Smooth muscle cell (in vitro differentiated cells): ENCODE measurements around the gene GINS1. TPM values are rescaled to one million over a fixed set of nuclear protein-coding genes. Genes with fewer than 3 reads are reported as not detected.
A peak's percentile ranks its signal among the peaks of the same experiment; 100 is the strongest.
"Not testable (repeated sequence)": the region's sequence is repeated elsewhere in the genome, so short reads cannot be mapped to it uniquely, and the experiment has no call there.

Experiments
- DNase-seq: peaks from one replicate; lab custom pipeline; 2025; ENCODE audit not compliant: unreplicated experiment; lab: John Stamatoyannopoulos, UW
- H2AFZ ChIP-seq: fragments of 200-600 bp; sonication (generic); 2 replicates; pipeline ENCODE4 v1.6.0; 2016; ENCODE audit warnings: antibody characterized with exemption, low read depth, mild to moderate bottlenecking
- H3F3A ChIP-seq: fragments of 200-600 bp; sonication (generic); 2 replicates; pipeline ENCODE4 v1.6.0; 2017; ENCODE audit warnings: antibody characterized with exemption, low read depth
- H3K27ac ChIP-seq: fragments of 200-600 bp; sonication (generic); 2 replicates; pipeline ENCODE4 v1.5.1; 2016; ENCODE audit warnings: low read depth, mild to moderate bottlenecking
- H3K27me3 ChIP-seq: fragments of 200-600 bp; sonication (generic); 2 replicates; pipeline ENCODE4 v1.6.1; 2016; ENCODE audit warnings: low read depth, mild to moderate bottlenecking
- H3K36me3 ChIP-seq: fragments of 200-600 bp; sonication (generic); 2 replicates; pipeline ENCODE4 v1.5.1; 2016; ENCODE audit warnings: low read depth
- H3K4me1 ChIP-seq: fragments of 200-600 bp; sonication (generic); 2 replicates; pipeline ENCODE4 v1.5.1; 2016; ENCODE audit warnings: low read depth
- H3K4me2 ChIP-seq: fragments of 200-600 bp; sonication (generic); 2 replicates; pipeline ENCODE4 v1.6.0; 2016; ENCODE audit warnings: mild to moderate bottlenecking
- H3K4me3 ChIP-seq: fragments of 200-600 bp; sonication (generic); 2 replicates; pipeline ENCODE4 v1.5.1; 2016; ENCODE audit warnings: mild to moderate bottlenecking
- H3K79me2 ChIP-seq: fragments of 200-600 bp; sonication (generic); 2 replicates; pipeline ENCODE4 v1.6.0; 2016; ENCODE audit warnings: low read depth, mild to moderate bottlenecking
- H3K9ac ChIP-seq: fragments of 200-600 bp; sonication (generic); 2 replicates; pipeline ENCODE4 v1.6.0; 2016; ENCODE audit warnings: low read depth
- H3K9me3 ChIP-seq: fragments of 200-600 bp; sonication (generic); replicated peaks from 2 replicates; pipeline ENCODE4 v1.5.1; 2016; ENCODE audit warnings: low read depth
- H4K20me1 ChIP-seq: fragments of 200-600 bp; sonication (generic); 2 replicates; pipeline ENCODE4 v1.6.0; 2016; ENCODE audit warnings: low read depth
- CTCF ChIP-seq: fragments of 200-600 bp; sonication (generic); IDR thresholded peaks from 2 replicates; pipeline ENCODE4 v1.5.1; 2017; ENCODE audit warnings: borderline replicate concordance, mild to moderate bottlenecking, antibody characterized with exemption; ENCODE audit not compliant: insufficient read depth, poor library complexity, severe bottlenecking
- WGBS: methylation state at CpG from one replicate; pipeline ENCODE4 v1.1.7; 2016; ENCODE audit warnings: low lambda C conversion rate; 5-methylcytosine and 5-hydroxymethylcytosine counted together
- polyA plus RNA-seq: library from polyadenylated mRNA; unstranded; fragments of >200 nt; fragmentation: Nextera tagmentation; extraction: Ambion mirVana; gene quantifications from 2 replicates; pipeline ENCODE4 v1.2.1, GENCODE V29; 2016
- total RNA-seq: library from RNA; depleted of rRNA; stranded (reverse); fragments of >200 nt; gene quantifications from 2 replicates; pipeline ENCODE4 v1.2.3, GENCODE V29; 2014

Gene GINS1
- total and polyA plus RNA-seq, 2 experiments from 2014 or later, result 5.9 to 9.3 TPM

GRCh38 chr20:25469558-25469957 lies 62.1 kb downstream of the GINS1 start:
- Histone ChIP-seq H3K9me3 (no peaks in the 10 kb centered on the region), H3K27ac (no peak overlapping the region), H3K9ac (no peak overlapping the region), H4K20me1 (peaks cover 11% of the 10 kb centered on the region), H3K36me3 (no peaks in the 10 kb centered on the region), H3K4me3 (no peak overlapping the region), H3K27me3 (no peaks in the 10 kb centered on the region), H3K4me1 (no peaks in the 10 kb centered on the region), H3F3A (no peaks in the 10 kb centered on the region), H3K79me2 (peaks cover 5% of the 10 kb centered on the region), H3K4me2 (no peak overlapping the region), H2AFZ (no peak overlapping the region)
- TF ChIP-seq CTCF, result no peak
- DNase-seq, result no peak
- 90% methylated on average over 13 of the region's 13 CpGs for WGBS

DNA sequence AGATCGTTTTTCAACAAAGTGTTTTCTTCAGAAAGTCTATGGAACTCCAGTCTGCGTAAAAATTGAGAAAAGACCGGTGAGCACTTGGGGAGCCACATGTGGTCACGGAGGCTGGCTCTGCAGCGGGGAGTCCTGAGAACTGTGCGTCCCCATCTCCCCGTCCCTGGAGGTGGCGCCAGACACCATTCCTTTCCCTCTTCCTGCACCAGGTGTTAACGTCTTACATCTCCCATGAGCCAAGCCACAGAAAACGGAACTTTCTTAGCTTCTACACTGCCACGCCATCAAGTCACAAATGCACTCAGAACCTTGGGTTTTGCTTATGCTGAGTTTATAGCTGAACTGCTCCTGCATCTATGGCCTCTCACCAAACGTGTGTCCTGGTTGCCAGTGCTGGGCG lies 62.6 kb downstream of the GINS1 start:
- WGBS, result 86% methylated on average over 13 of the region's 13 CpGs
- DNase-seq, result no peak
- H3K9ac ChIP-seq, result no peak overlapping the region

GRCh38 chr20:25471020-25471419 lies 63.5 kb downstream of the GINS1 start:
- no peak for DNase-seq

More for the DNA sequence above, 62.6 kb downstream of the GINS1 start:
- peaks cover 11% of the 10 kb centered on the region for H4K20me1 ChIP-seq
- no peaks in the 10 kb centered on the region for H3K4me1 ChIP-seq
- H3F3A ChIP-seq, result no peaks in the 10 kb centered on the region
- H2AFZ ChIP-seq, result no peak overlapping the region
- no peak overlapping the region for H3K4me2 ChIP-seq
- no peaks in the 10 kb centered on the region for H3K9me3 ChIP-seq
- no peak overlapping the region for H3K27ac ChIP-seq
- H3K4me3 ChIP-seq, result no peak overlapping the region
- no peaks in the 10 kb centered on the region for H3K27me3 ChIP-seq
- peak; percentile 32 for TF ChIP-seq CTCF
- no peaks in the 10 kb centered on the region for H3K36me3 ChIP-seq
- peaks cover 5% of the 10 kb centered on the region for H3K79me2 ChIP-seq

DNA sequence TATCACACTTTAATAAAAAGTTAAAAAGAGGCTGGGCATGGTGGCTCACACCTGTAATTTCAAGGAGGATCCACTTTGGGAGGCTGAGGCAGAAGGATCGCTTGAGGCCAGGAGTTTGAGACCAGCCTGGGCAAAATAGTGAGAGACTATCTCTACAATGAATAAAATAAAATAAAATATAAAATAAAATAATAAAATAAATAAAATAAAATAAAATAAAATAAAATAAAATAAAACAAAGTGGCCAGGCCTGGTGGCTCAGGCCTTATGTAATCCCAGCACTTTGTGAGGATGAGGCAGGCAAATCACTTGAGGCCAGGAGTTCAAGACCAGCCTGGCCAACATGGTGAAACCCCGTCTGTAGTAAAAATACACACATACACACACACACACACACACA lies 65.8 kb downstream of the GINS1 start:
- not testable (repeated sequence) for H3K9ac ChIP-seq, H3K4me2 ChIP-seq, H3F3A ChIP-seq, H3K9me3 ChIP-seq, H3K27me3 ChIP-seq, H3K36me3 ChIP-seq, H2AFZ ChIP-seq, DNase-seq, H3K4me1 ChIP-seq, H3K79me2 ChIP-seq, H3K27ac ChIP-seq, H3K4me3 ChIP-seq
- H4K20me1 ChIP-seq, result peaks cover 11% of the 10 kb centered on the region
- WGBS, result 100% methylated on average over 2 of the region's 2 CpGs

More at GRCh38 chr20:25471020-25471419, 63.5 kb downstream of the GINS1 start:
- Histone ChIP-seq H3K27ac (no peak overlapping the region), H3K4me1 (no peaks in the 10 kb centered on the region), H3K4me3 (no peak overlapping the region), H4K20me1 (peaks cover 11% of the 10 kb centered on the region), H3F3A (no peaks in the 10 kb centered on the region), H3K27me3 (no peaks in the 10 kb centered on the region), H2AFZ (no peak overlapping the region), H3K79me2 (peaks cover 5% of the 10 kb centered on the region), H3K9me3 (no peaks in the 10 kb centered on the region), H3K4me2 (no peak overlapping the region), H3K36me3 (no peaks in the 10 kb centered on the region), H3K9ac (no peak overlapping the region)
- no peak for TF ChIP-seq CTCF
- WGBS, result 95% methylated on average over 7 of the region's 7 CpGs
